ENCODE data around the gene FMN1.

DNA sequence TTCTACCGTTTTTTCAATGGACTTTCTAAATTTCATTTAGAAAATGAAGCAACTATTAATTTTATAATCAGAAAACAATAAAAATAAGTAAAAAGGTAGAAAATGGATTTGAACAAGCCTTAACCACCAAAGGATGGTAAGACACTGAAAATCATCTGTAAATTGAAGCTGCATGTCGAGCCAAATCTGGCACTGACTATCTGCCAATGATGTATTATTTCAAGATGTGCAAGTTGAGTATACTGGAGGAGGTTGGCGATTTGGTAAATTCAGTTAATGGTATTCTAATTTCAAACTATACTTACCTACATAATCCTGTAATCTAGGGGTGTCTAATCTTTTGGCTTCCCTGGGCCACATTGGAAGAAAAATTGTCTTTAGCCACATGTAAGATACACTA lies 93.5 kb downstream of the FMN1 start:
- TF ChIP-seq, protein P1, sequence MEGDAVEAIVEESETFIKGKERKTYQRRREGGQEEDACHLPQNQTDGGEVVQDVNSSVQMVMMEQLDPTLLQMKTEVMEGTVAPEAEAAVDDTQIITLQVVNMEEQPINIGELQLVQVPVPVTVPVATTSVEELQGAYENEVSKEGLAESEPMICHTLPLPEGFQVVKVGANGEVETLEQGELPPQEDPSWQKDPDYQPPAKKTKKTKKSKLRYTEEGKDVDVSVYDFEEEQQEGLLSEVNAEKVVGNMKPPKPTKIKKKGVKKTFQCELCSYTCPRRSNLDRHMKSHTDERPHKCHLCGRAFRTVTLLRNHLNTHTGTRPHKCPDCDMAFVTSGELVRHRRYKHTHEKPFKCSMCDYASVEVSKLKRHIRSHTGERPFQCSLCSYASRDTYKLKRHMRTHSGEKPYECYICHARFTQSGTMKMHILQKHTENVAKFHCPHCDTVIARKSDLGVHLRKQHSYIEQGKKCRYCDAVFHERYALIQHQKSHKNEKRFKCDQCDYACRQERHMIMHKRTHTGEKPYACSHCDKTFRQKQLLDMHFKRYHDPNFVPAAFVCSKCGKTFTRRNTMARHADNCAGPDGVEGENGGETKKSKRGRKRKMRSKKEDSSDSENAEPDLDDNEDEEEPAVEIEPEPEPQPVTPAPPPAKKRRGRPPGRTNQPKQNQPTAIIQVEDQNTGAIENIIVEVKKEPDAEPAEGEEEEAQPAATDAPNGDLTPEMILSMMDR (conservative IDR thresholded peaks at IDR 0.05; ENCODE audit: low read depth, low read length) = no peak
- TF ChIP-seq EZH2 (IDR thresholded peaks at IDR 0.05; ENCODE audit: borderline replicate concordance, low read depth, low read length, poor library complexity, severe bottlenecking) = no peak

Data from A673 (cell line).